ENCODE data around the gene STARD7. TPM values are rescaled to one million over a fixed set of nuclear protein-coding genes. Genes with fewer than 3 reads are reported as not detected.

The STARD7 gene
- total RNA-seq, 2 donors from 2014 or later: 145 to 159 TPM

DNA sequence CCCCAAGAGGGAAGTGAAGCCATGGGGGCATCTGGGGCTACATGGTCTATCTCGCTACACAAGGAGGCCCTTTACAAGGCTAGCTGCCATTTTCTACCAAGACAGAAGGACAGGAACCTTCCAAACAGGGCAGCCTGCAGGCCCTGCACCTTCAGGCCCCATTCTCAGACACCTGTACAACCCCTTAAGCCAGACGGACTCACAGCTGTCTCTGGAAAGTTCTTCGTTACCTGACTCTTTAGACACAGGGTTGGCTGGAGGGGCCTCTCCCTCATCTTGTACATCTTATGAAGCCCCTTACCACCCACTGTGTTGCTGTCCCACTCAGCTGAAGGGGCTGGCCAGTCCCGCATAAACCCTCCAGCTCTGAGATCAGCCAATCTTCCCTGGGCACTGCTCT, 40.0 kb upstream of the STARD7 start:
- no peak overlapping the region for H3K4me3 ChIP-seq (ENCODE audit: low read length)
- Mint-ChIP-seq H3K27me3 (ENCODE audit: insufficient read depth) (peaks cover 1% of the 10 kb centered on the region), H3K36me3 (ENCODE audit: low read depth) (peaks cover 19% of the 10 kb centered on the region), H3K27ac (no peak overlapping the region), H3K4me3 (no peak overlapping the region), H3K9me3 (no peaks in the 10 kb centered on the region), H3K4me1 (no peaks in the 10 kb centered on the region)
- H3K9ac ChIP-seq (ENCODE audit: extremely low read depth, low read length, poor library complexity, severe bottlenecking): no peak overlapping the region
- H3K9me3 ChIP-seq (ENCODE audit: control insufficient read depth, low read length): no peaks in the 10 kb centered on the region
- H3K4me1 ChIP-seq (ENCODE audit: control insufficient read depth, insufficient read depth, low read length): no peaks in the 10 kb centered on the region
- 95 to 96% methylated on average over 3 to 4 of the region's 4 CpGs for WGBS, 2 experiments (ENCODE audit: insufficient coverage in 1 of 2, insufficient read length in 1 of 2)
- TF ChIP-seq, protein P1, sequence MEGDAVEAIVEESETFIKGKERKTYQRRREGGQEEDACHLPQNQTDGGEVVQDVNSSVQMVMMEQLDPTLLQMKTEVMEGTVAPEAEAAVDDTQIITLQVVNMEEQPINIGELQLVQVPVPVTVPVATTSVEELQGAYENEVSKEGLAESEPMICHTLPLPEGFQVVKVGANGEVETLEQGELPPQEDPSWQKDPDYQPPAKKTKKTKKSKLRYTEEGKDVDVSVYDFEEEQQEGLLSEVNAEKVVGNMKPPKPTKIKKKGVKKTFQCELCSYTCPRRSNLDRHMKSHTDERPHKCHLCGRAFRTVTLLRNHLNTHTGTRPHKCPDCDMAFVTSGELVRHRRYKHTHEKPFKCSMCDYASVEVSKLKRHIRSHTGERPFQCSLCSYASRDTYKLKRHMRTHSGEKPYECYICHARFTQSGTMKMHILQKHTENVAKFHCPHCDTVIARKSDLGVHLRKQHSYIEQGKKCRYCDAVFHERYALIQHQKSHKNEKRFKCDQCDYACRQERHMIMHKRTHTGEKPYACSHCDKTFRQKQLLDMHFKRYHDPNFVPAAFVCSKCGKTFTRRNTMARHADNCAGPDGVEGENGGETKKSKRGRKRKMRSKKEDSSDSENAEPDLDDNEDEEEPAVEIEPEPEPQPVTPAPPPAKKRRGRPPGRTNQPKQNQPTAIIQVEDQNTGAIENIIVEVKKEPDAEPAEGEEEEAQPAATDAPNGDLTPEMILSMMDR (conservative IDR thresholded peaks at IDR 0.05): no peak
- H3K27me3 ChIP-seq (ENCODE audit: control insufficient read depth, insufficient read depth, low read length, poor library complexity, severe bottlenecking): no peaks in the 10 kb centered on the region
- no peak for DNase-seq
- H3K36me3 ChIP-seq (ENCODE audit: control insufficient read depth, insufficient read depth, low read length): peaks cover 16% of the 10 kb centered on the region
- H3K27ac ChIP-seq (ENCODE audit: low read depth, low read length): no peak overlapping the region

DNA sequence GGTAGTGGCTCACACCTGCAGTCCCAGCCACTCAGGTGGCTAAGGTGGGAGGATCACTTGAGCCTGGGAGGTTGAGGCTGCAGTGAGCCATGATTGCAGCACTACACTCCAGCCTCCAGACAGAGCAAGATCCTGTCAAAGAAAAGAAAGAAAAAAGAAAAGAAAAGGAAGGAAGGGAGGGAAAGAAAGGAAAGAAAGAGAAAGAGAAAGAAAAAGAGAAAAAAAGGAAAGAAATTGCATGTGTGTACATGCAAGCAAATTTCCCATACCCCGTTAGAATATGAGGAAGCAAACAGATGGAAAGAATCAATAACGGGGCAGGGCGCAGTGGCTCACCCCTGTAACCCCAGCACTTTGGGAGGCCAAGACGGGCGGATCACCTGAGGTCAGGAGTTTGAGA, 39.3 kb upstream of the STARD7 start:
- TF ChIP-seq, protein P1 (conservative IDR thresholded peaks at IDR 0.05): no peak
- H3K27me3 ChIP-seq (ENCODE audit: control insufficient read depth, insufficient read depth, low read length, poor library complexity, severe bottlenecking): no peaks in the 10 kb centered on the region
- DNase-seq: no peak
- no peaks in the 10 kb centered on the region for H3K4me1 ChIP-seq (ENCODE audit: control insufficient read depth, insufficient read depth, low read length)
- WGBS, 2 experiments (ENCODE audit: insufficient coverage in 1 of 2, insufficient read length in 1 of 2): 86 to 100% methylated on average over 3 to 5 of the region's 5 CpGs
- H3K27ac ChIP-seq (ENCODE audit: low read depth, low read length): no peak overlapping the region
- H3K4me1 Mint-ChIP-seq: no peaks in the 10 kb centered on the region
- no peaks in the 10 kb centered on the region for H3K9me3 ChIP-seq (ENCODE audit: control insufficient read depth, low read length)
- no peaks in the 10 kb centered on the region for H3K9me3 Mint-ChIP-seq
- peaks cover 12% of the 10 kb centered on the region for H3K36me3 ChIP-seq (ENCODE audit: control insufficient read depth, insufficient read depth, low read length)
- no peak overlapping the region for H3K27ac Mint-ChIP-seq
- peaks cover 12% of the 10 kb centered on the region for H3K36me3 Mint-ChIP-seq (ENCODE audit: low read depth)
- no peak overlapping the region for H3K4me3 ChIP-seq (ENCODE audit: low read length)
- H3K4me3 Mint-ChIP-seq: no peak overlapping the region
- no peak overlapping the region for H3K9ac ChIP-seq (ENCODE audit: extremely low read depth, low read length, poor library complexity, severe bottlenecking)
- peaks cover 1% of the 10 kb centered on the region for H3K27me3 Mint-ChIP-seq (ENCODE audit: insufficient read depth)

DNA sequence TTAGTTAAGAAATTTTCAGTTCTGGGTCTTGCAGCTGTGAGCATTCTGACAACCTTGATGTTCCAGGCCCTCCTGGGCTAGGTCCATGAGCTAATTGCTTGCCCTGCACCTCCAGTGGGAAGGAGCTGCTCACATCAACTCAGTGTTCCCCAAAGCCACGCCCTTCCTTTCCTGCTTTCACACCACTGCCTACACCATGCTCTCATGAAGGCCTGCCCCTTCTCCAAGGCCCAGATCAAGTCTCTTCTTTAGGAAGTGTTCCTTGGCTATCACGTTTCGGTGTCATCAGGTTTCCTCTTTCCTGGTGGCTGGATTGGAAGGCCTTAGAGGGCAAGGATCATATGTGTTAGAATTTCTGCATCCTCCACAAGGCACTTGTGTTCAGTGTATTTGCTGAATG, 38.4 kb upstream of the STARD7 start:
- Histone ChIP-seq H3K9me3 (ENCODE audit: control insufficient read depth, low read length) (no peaks in the 10 kb centered on the region), H3K4me1 (ENCODE audit: control insufficient read depth, insufficient read depth, low read length) (no peaks in the 10 kb centered on the region), H3K4me3 (ENCODE audit: low read length) (no peak overlapping the region), H3K9ac (ENCODE audit: extremely low read depth, low read length, poor library complexity, severe bottlenecking) (no peak overlapping the region), H3K27me3 (ENCODE audit: control insufficient read depth, insufficient read depth, low read length, poor library complexity, severe bottlenecking) (no peaks in the 10 kb centered on the region), H3K36me3 (ENCODE audit: control insufficient read depth, insufficient read depth, low read length) (peaks cover 6% of the 10 kb centered on the region), H3K27ac (ENCODE audit: low read depth, low read length) (no peak overlapping the region)
- no peaks in the 10 kb centered on the region for H3K4me1 Mint-ChIP-seq
- H3K4me3 Mint-ChIP-seq: no peak overlapping the region
- H3K27me3 Mint-ChIP-seq (ENCODE audit: insufficient read depth): peaks cover 1% of the 10 kb centered on the region
- H3K27ac Mint-ChIP-seq: no peak overlapping the region
- no peak for DNase-seq
- TF ChIP-seq, protein P1 (conservative IDR thresholded peaks at IDR 0.05): no peak
- WGBS, 2 experiments (ENCODE audit: insufficient coverage in 1 of 2, insufficient read length in 1 of 2): 88 to 100% methylated on average over 1 to 3 of the region's 3 CpGs
- H3K9me3 Mint-ChIP-seq: no peaks in the 10 kb centered on the region
- peaks cover 8% of the 10 kb centered on the region for H3K36me3 Mint-ChIP-seq (ENCODE audit: low read depth)

Data from endodermal cell (in vitro differentiated cells).